A549 (cell line): ENCODE results near the gene CAMKV.

ENCODE experiments used
- CTCF ChIP-seq: fragments of >200 bp; sonication (Bioruptor Twin); formaldehyde crosslinking; IDR thresholded peaks from 3 replicates; pipeline ENCODE4 v1.5.1; 2016
- E2F6 ChIP-seq: IDR thresholded peaks from 2 replicates; pipeline ENCODE4 v1.6.1; 2012; ENCODE audit warnings: low read depth, borderline replicate concordance
- EP300 ChIP-seq, 2 experiments: fragments of >200 bp; sonication (Bioruptor Twin); formaldehyde crosslinking; IDR thresholded peaks; 2 replicates in 1 of 2; 3 replicates in 1 of 2; pipeline ENCODE4 v1.6.1; 2016 to 2017
- JUNB ChIP-seq: fragments of >200 bp; sonication (Bioruptor Twin); formaldehyde crosslinking; IDR thresholded peaks from 2 replicates; pipeline ENCODE4 v1.6.1; 2016
- MAFK ChIP-seq: fragments of 450-650 bp; IDR thresholded peaks from 2 replicates; pipeline ENCODE4 v1.6.1; 2014; ENCODE audit not compliant: partially characterized antibody
- MAX ChIP-seq: IDR thresholded peaks from 2 replicates; pipeline ENCODE4 v1.6.1; 2012
- NR3C1 ChIP-seq: fragments of >200 bp; sonication (Bioruptor Twin); formaldehyde crosslinking; IDR thresholded peaks from 3 replicates; pipeline ENCODE4 v1.6.1; 2017
- PBX3 ChIP-seq: IDR thresholded peaks from 2 replicates; pipeline ENCODE4 v1.6.1; 2012
- POLR2A ChIP-seq: IDR thresholded peaks from 2 replicates; pipeline ENCODE4 v1.6.1; 2012; ENCODE audit warnings: mild to moderate bottlenecking, low read length
- POLR2AphosphoS2 ChIP-seq: conservative IDR thresholded peaks from 2 replicates; pipeline ENCODE4 v1.6.1; 2012; ENCODE audit warnings: low read length, improper control_type of control experiment, inconsistent platforms
- RAD21 ChIP-seq, 2 experiments: fragments of >200 bp in 1 of 2; sonication (Bioruptor Twin) in 1 of 2; formaldehyde crosslinking in 1 of 2; IDR thresholded peaks in 1 of 2; conservative IDR thresholded peaks in 1 of 2; 2 replicates in 1 of 2; 3 replicates in 1 of 2; pipeline ENCODE4 v1.6.1; 2012 to 2018; ENCODE audit warnings: inconsistent platforms in 1 of 2
- SREBF2 ChIP-seq: fragments of 450-650 bp; IDR thresholded peaks from 2 replicates; pipeline ENCODE4 v1.6.1; 2014; ENCODE audit warnings: mild to moderate bottlenecking, moderate library complexity
- USF2 ChIP-seq: fragments of 450-650 bp; IDR thresholded peaks from 2 replicates; pipeline ENCODE4 v1.6.1; 2014; ENCODE audit warnings: antibody characterized with exemption

- no peak for TF ChIP-seq POLR2A
- no peak for TF ChIP-seq NR3C1
- no peak for TF ChIP-seq CTCF
- TF ChIP-seq PBX3 = no peak
- no peak for TF ChIP-seq SREBF2
- no peak for TF ChIP-seq MAX
- TF ChIP-seq USF2 = no peak
- TF ChIP-seq EP300 (IDR thresholded peaks at IDR 0.05) = no peak
- TF ChIP-seq MAFK = no peak
- no peak for TF ChIP-seq POLR2AphosphoS2
- TF ChIP-seq RAD21 (conservative IDR thresholded peaks at IDR 0.05 in 1 of 2, IDR thresholded peaks at IDR 0.05 in 1 of 2) = no peak
- TF ChIP-seq E2F6 = no peak
- no peak for TF ChIP-seq JUNB
These were observed 17.2 kb upstream of the CAMKV start for GRCh38 chr3:49886922-49887265.
